Esophagus squamous epithelium (tissue), 4 donors: ENCODE results near the gene AMMECR1.

Source experiments
- POLR2A ChIP-seq, 4 donors: fragments of 450-650 bp; IDR thresholded peaks; one replicate each; pipeline ENCODE4 v1.6.1; 2017; ENCODE audit warnings: antibody characterized with exemption in 4 of 4, mild to moderate bottlenecking in 4 of 4, moderate library complexity in 3 of 4
- TF ChIP-seq, protein P1 (sequence below), 6 experiments: fragments of 450-650 bp in 4 of 6; fragments of 200-600 bp in 2 of 6; sonication (generic) in 2 of 6; IDR thresholded peaks; one replicate each; pipeline ENCODE4 v1.5.1; 2016 to 2019; ENCODE audit warnings: antibody characterized with exemption in 6 of 6, mild to moderate bottlenecking in 4 of 6, moderate library complexity in 4 of 6

DNA sequence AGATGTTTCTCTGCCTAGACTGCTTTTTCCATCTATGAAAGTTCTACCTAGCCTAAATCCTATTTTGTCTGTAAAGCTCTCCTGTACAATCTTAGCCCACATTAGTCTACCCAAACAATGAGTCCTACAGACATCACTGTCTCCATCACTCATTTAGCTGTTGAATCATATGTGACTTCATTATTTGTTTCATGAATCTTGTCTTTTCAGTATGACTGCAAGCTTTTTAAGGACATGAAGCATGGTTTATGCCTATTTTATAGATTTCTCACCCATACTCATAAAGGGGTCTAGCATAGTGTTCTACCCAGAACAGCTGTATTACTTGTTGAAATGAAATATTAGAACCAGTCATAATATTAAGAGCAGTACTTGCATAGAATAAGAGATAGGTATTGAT is 13.0 kb downstream of the AMMECR1 start:
- TF ChIP-seq, protein P1, sequence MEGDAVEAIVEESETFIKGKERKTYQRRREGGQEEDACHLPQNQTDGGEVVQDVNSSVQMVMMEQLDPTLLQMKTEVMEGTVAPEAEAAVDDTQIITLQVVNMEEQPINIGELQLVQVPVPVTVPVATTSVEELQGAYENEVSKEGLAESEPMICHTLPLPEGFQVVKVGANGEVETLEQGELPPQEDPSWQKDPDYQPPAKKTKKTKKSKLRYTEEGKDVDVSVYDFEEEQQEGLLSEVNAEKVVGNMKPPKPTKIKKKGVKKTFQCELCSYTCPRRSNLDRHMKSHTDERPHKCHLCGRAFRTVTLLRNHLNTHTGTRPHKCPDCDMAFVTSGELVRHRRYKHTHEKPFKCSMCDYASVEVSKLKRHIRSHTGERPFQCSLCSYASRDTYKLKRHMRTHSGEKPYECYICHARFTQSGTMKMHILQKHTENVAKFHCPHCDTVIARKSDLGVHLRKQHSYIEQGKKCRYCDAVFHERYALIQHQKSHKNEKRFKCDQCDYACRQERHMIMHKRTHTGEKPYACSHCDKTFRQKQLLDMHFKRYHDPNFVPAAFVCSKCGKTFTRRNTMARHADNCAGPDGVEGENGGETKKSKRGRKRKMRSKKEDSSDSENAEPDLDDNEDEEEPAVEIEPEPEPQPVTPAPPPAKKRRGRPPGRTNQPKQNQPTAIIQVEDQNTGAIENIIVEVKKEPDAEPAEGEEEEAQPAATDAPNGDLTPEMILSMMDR (IDR thresholded peaks at IDR 0.05): no peak
- TF ChIP-seq POLR2A (IDR thresholded peaks at IDR 0.05): no peak
